WTC11 (cell line): ENCODE measurements around the gene NALCN.

Source experiments
- ETV6 ChIP-seq: sonication (generic); formaldehyde crosslinking; IDR thresholded peaks from 2 replicates; pipeline ENCODE4 v1.8.1; 2022; ENCODE audit warnings: mild to moderate bottlenecking, missing genetic modification reagents
- GABPB1 ChIP-seq: sonication (generic); formaldehyde crosslinking; IDR thresholded peaks from 2 replicates; pipeline ENCODE4 v1.8.1; 2023; ENCODE audit warnings: mild to moderate bottlenecking, missing genetic modification reagents
- IRF2 ChIP-seq: sonication (generic); formaldehyde crosslinking; IDR thresholded peaks from 2 replicates; pipeline ENCODE4 v1.8.0; 2022; ENCODE audit warnings: low read depth, missing genetic modification reagents, borderline replicate concordance
- ZNF138 ChIP-seq: sonication (generic); formaldehyde crosslinking; conservative IDR thresholded peaks from 2 replicates; pipeline ENCODE4 v1.8.1; 2022; ENCODE audit warnings: mild to moderate bottlenecking, moderate library complexity, missing genetic modification reagents
- TF ChIP-seq, protein P1 (sequence below): fragments of 200-600 bp; IDR thresholded peaks from 2 replicates; pipeline ENCODE4 v1.8.0; 2022; ENCODE audit warnings: antibody characterized with exemption
- TF ChIP-seq, protein P2 (sequence below): sonication (generic); formaldehyde crosslinking; IDR thresholded peaks from 2 replicates; pipeline ENCODE4 v1.8.1; 2023; ENCODE audit warnings: mild to moderate bottlenecking, missing genetic modification reagents, moderate library complexity
- TF ChIP-seq, protein P3 (sequence below): sonication (generic); formaldehyde crosslinking; IDR thresholded peaks from 2 replicates; pipeline ENCODE4 v1.8.1; 2022; ENCODE audit warnings: low read depth, missing genetic modification reagents, borderline replicate concordance

DNA sequence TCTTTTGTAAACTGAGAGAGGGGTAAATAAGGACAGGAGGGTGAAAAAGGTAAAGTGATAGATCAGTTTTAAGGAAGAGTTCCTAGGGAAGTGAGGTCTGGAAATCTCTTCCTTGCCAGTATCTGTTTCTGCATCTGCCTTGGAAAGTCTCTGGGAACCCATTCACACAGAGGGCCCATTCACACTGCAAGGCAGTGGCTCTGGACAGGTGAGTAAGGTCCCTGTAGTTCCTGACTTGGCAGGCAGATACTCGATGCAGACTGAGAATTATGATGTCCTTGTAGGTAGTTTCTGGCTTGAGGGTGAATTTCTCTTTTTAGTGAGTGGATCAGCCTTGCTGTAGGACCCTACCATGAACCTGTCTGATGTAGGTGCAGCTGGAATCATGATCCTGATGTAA is 293.3 kb downstream of the NALCN start:
- TF ChIP-seq, protein P1, sequence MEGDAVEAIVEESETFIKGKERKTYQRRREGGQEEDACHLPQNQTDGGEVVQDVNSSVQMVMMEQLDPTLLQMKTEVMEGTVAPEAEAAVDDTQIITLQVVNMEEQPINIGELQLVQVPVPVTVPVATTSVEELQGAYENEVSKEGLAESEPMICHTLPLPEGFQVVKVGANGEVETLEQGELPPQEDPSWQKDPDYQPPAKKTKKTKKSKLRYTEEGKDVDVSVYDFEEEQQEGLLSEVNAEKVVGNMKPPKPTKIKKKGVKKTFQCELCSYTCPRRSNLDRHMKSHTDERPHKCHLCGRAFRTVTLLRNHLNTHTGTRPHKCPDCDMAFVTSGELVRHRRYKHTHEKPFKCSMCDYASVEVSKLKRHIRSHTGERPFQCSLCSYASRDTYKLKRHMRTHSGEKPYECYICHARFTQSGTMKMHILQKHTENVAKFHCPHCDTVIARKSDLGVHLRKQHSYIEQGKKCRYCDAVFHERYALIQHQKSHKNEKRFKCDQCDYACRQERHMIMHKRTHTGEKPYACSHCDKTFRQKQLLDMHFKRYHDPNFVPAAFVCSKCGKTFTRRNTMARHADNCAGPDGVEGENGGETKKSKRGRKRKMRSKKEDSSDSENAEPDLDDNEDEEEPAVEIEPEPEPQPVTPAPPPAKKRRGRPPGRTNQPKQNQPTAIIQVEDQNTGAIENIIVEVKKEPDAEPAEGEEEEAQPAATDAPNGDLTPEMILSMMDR = no peak
- no peak for TF ChIP-seq ETV6 (CRISPR knock-in tag)
- TF ChIP-seq, protein P2, sequence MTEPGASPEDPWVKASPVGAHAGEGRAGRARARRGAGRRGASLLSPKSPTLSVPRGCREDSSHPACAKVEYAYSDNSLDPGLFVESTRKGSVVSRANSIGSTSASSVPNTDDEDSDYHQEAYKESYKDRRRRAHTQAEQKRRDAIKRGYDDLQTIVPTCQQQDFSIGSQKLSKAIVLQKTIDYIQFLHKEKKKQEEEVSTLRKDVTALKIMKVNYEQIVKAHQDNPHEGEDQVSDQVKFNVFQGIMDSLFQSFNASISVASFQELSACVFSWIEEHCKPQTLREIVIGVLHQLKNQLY = no peak
- TF ChIP-seq, protein P3, sequence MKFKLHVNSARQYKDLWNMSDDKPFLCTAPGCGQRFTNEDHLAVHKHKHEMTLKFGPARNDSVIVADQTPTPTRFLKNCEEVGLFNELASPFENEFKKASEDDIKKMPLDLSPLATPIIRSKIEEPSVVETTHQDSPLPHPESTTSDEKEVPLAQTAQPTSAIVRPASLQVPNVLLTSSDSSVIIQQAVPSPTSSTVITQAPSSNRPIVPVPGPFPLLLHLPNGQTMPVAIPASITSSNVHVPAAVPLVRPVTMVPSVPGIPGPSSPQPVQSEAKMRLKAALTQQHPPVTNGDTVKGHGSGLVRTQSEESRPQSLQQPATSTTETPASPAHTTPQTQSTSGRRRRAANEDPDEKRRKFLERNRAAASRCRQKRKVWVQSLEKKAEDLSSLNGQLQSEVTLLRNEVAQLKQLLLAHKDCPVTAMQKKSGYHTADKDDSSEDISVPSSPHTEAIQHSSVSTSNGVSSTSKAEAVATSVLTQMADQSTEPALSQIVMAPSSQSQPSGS (CRISPR knock-in tag) = no peak
- no peak for TF ChIP-seq ZNF138
- no peak for TF ChIP-seq IRF2 (CRISPR knock-in tag)
- no peak for TF ChIP-seq GABPB1
